ENCODE results near the gene CISTR. TPM values are rescaled to one million over a fixed set of nuclear protein-coding genes. Genes with fewer than 3 reads are reported as not detected.
A peak's percentile ranks its signal among the peaks of the same experiment; 100 is the strongest.

Gene CISTR
- total RNA-seq, 1 experiment from 2014 or later, result not detected

GRCh38 chr12:53791735-53792326 is 40.1 kb upstream of the CISTR start:
- CTCF ChIA-PET, result interaction anchor here (0.6 to 2.2 kb wide), 15 partner anchors 8 to 407 kb away, joined by 3 to 19 read pairs (median 4); partner anchors contain the start of gene HOXC10
- BruUV-seq (replicated peaks), result no TSS peak

GRCh38 chr12:53789570-53789969 is 37.8 kb upstream of the CISTR start:
- no peak for DNase-seq (ENCODE audit: unreplicated experiment)
- BruUV-seq (replicated peaks), result no TSS peak
- CTCF ChIA-PET, result interaction anchor here (1.5 to 2.8 kb wide), 3 partner anchors 8 to 199 kb away, joined by 6 to 8 read pairs (median 8); no protein-coding TSS in a partner anchor
- Mint-ChIP-seq H3K27ac (ENCODE audit: low read depth, unreplicated experiment) (no peak overlapping the region), H3K4me3 (ENCODE audit: unreplicated experiment) (no peak overlapping the region), H3K27me3 (ENCODE audit: insufficient read depth, unreplicated experiment) (no peaks in the 10 kb centered on the region), H3K4me1 (ENCODE audit: insufficient read depth, unreplicated experiment) (no peaks in the 10 kb centered on the region), H3K9me3 (ENCODE audit: unreplicated experiment) (no peaks in the 10 kb centered on the region), H3K36me3 (ENCODE audit: insufficient read depth, unreplicated experiment) (no peaks in the 10 kb centered on the region)
- POLR2A ChIA-PET, result interaction anchor here (0.8 to 1.1 kb wide), 2 partner anchors 11 to 23 kb away, joined by 3 read pairs; no protein-coding TSS in a partner anchor
- intact Hi-C loops (cut with micrococcal nuclease), result no loop called here
- TF ChIP-seq CTCF (IDR thresholded peaks at IDR 0.05; ENCODE audit: unreplicated experiment), result no peak

More at GRCh38 chr12:53791735-53792326, 40.1 kb upstream of the CISTR start:
- POLR2A ChIA-PET, result interaction anchor here (0.6 to 1.0 kb wide), 2 partner anchors 19 to 193 kb away, joined by 3 read pairs; partner anchors contain the start of gene HOXC10
- H3K4me3 Mint-ChIP-seq (ENCODE audit: unreplicated experiment), result no peak overlapping the region
- H3K36me3 Mint-ChIP-seq (ENCODE audit: insufficient read depth, unreplicated experiment), result no peaks in the 10 kb centered on the region
- H3K27ac Mint-ChIP-seq (ENCODE audit: low read depth, unreplicated experiment), result no peak overlapping the region
- no peaks in the 10 kb centered on the region for H3K27me3 Mint-ChIP-seq (ENCODE audit: insufficient read depth, unreplicated experiment)
- peak; percentile 52 for DNase-seq (ENCODE audit: unreplicated experiment)
- TF ChIP-seq CTCF (IDR thresholded peaks at IDR 0.05; ENCODE audit: unreplicated experiment), result peak; percentile 44
- intact Hi-C loops (cut with micrococcal nuclease), result loop anchor here (5.0 to 10.0 kb wide), 2 partner anchors 145 to 193 kb away; partner anchors contain the start of genes HOXC10 and HOXC13
- H3K4me1 Mint-ChIP-seq (ENCODE audit: insufficient read depth, unreplicated experiment), result no peaks in the 10 kb centered on the region
- no peaks in the 10 kb centered on the region for H3K9me3 Mint-ChIP-seq (ENCODE audit: unreplicated experiment)

GRCh38 chr12:53788892-53789291 is 37.1 kb upstream of the CISTR start:
- no peaks in the 10 kb centered on the region for H3K9me3 Mint-ChIP-seq (ENCODE audit: unreplicated experiment)
- H3K27ac Mint-ChIP-seq (ENCODE audit: low read depth, unreplicated experiment), result no peak overlapping the region
- H3K4me1 Mint-ChIP-seq (ENCODE audit: insufficient read depth, unreplicated experiment), result no peaks in the 10 kb centered on the region
- POLR2A ChIA-PET, result interaction anchor here (1.1 kb wide), 1 partner anchor 10 kb away, joined by 3 read pairs; no protein-coding TSS in a partner anchor
- H3K27me3 Mint-ChIP-seq (ENCODE audit: insufficient read depth, unreplicated experiment), result no peaks in the 10 kb centered on the region
- DNase-seq (ENCODE audit: unreplicated experiment), result no peak
- BruUV-seq (replicated peaks), result no TSS peak
- no peak overlapping the region for H3K4me3 Mint-ChIP-seq (ENCODE audit: unreplicated experiment)
- CTCF ChIA-PET, result interaction anchor here (0.7 to 2.8 kb wide), 5 partner anchors 10 to 261 kb away, joined by 3 to 8 read pairs (median 3); no protein-coding TSS in a partner anchor
- intact Hi-C loops (cut with micrococcal nuclease), result no loop called here
- H3K36me3 Mint-ChIP-seq (ENCODE audit: insufficient read depth, unreplicated experiment), result no peaks in the 10 kb centered on the region
- no peak for TF ChIP-seq CTCF (IDR thresholded peaks at IDR 0.05; ENCODE audit: unreplicated experiment)

GRCh38 chr12:53786411-53786810 is 34.6 kb upstream of the CISTR start:
- TF ChIP-seq CTCF (IDR thresholded peaks at IDR 0.05; ENCODE audit: unreplicated experiment), result no peak
- no peaks in the 10 kb centered on the region for H3K36me3 Mint-ChIP-seq (ENCODE audit: insufficient read depth, unreplicated experiment)
- no peaks in the 10 kb centered on the region for H3K9me3 Mint-ChIP-seq (ENCODE audit: unreplicated experiment)
- H3K4me3 Mint-ChIP-seq (ENCODE audit: unreplicated experiment), result no peak overlapping the region
- no peaks in the 10 kb centered on the region for H3K27me3 Mint-ChIP-seq (ENCODE audit: insufficient read depth, unreplicated experiment)
- no peak for DNase-seq (ENCODE audit: unreplicated experiment)
- POLR2A ChIA-PET, result no interaction called here
- intact Hi-C loops (cut with micrococcal nuclease), result no loop called here
- CTCF ChIA-PET, result interaction anchor here (1.0 kb wide), 1 partner anchor 40 kb away, joined by 3 read pairs; no protein-coding TSS in a partner anchor
- H3K27ac Mint-ChIP-seq (ENCODE audit: low read depth, unreplicated experiment), result no peak overlapping the region
- peaks cover 11% of the 10 kb centered on the region for H3K4me1 Mint-ChIP-seq (ENCODE audit: insufficient read depth, unreplicated experiment)
- BruUV-seq (replicated peaks), result no TSS peak

Measured in MCF 10A (cell line).